ENCODE results near the gene CCNY. TPM values are rescaled to one million over a fixed set of nuclear protein-coding genes. Genes with fewer than 3 reads are reported as not detected.

The CCNY gene
- total RNA-seq, 2 donors from 2014 or later = 31.6 to 54.0 TPM

GRCh38 chr10:35579116-35579515 is 242.8 kb downstream of the CCNY start:
- H3K4me3 ChIP-seq = no peak overlapping the region
- H3K36me3 ChIP-seq = no peaks in the 10 kb centered on the region
- H3K9me3 ChIP-seq = no peaks in the 10 kb centered on the region
- TF ChIP-seq POLR2A (IDR thresholded peaks at IDR 0.05) (no peak), POLR2AphosphoS5 (IDR thresholded peaks at IDR 0.05) (no peak), CTCF (IDR thresholded peaks at IDR 0.05) (no peak)
- intact Hi-C loops (cut with DNase I) = no loop called here
- no peaks in the 10 kb centered on the region for H3K4me1 ChIP-seq (replicated peaks)
- H3K27ac ChIP-seq = no peak overlapping the region
- H3K27me3 ChIP-seq (replicated peaks; ENCODE audit: insufficient read depth) = no peaks in the 10 kb centered on the region
- 89% methylated on average over 3 of the region's 3 CpGs for WGBS
- no peak for DNase-seq (ENCODE audit: low spot score)

- H3K36me3 ChIP-seq = no peaks in the 10 kb centered on the region
- 71% methylated on average over 12 of the region's 12 CpGs for WGBS
- H3K27me3 ChIP-seq (replicated peaks; ENCODE audit: insufficient read depth) = no peaks in the 10 kb centered on the region
- no peak for DNase-seq (ENCODE audit: low spot score)
- no peaks in the 10 kb centered on the region for H3K9me3 ChIP-seq
- H3K27ac ChIP-seq = no peak overlapping the region
- no peak overlapping the region for H3K4me3 ChIP-seq
- no peaks in the 10 kb centered on the region for H3K4me1 ChIP-seq (replicated peaks)
- intact Hi-C loops (cut with DNase I) = no loop called here
- TF ChIP-seq POLR2A (IDR thresholded peaks at IDR 0.05) = no peak
- no peak for TF ChIP-seq POLR2AphosphoS5 (IDR thresholded peaks at IDR 0.05)
- TF ChIP-seq CTCF (IDR thresholded peaks at IDR 0.05) = no peak
These were observed 243.6 kb downstream of the CCNY start for GRCh38 chr10:35579726-35580422.

DNA sequence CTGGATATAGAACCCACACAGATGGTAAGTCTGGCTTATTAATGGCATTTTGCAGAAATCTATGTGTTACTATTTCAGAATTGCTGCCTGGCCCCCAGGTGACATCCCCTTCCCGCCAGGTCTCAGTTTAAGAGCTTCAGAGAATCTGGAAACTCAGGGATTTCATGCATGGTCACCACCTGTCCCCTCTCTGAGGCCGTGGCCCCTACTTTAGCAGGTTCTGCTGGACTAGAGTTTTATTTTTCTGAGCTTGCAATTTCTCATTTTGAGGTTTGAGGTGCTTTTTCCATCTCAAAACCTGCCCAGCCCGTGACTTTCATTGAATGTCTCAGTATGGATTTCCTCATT is 244.1 kb downstream of the CCNY start:
- Histone ChIP-seq H3K27ac (no peak overlapping the region), H3K9me3 (no peaks in the 10 kb centered on the region), H3K27me3 (replicated peaks; ENCODE audit: insufficient read depth) (no peaks in the 10 kb centered on the region), H3K4me3 (no peak overlapping the region), H3K36me3 (no peaks in the 10 kb centered on the region), H3K4me1 (replicated peaks) (no peaks in the 10 kb centered on the region)
- TF ChIP-seq POLR2AphosphoS5 (IDR thresholded peaks at IDR 0.05) = no peak
- intact Hi-C loops (cut with DNase I) = no loop called here
- DNase-seq (ENCODE audit: low spot score) = no peak
- 92% methylated on average over 3 of the region's 3 CpGs for WGBS

DNA sequence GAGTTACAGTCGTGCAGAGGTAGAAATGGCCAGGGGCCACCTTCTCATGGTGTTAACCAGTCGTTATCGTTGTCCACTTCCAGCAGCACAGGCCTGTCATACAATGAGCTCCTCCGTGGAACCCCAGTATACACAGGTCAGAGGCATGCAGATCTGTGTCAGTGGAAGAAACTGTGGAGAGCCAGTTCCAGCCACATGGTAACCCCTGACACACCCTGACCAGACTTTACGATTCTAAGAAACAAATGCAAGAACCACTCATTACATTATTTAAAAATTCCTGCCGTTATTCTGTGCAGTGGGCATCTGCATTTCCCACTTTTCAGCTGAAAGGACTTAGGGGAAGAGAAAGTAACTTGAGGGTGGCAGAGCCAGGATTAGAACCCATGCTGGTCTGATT is 245.3 kb downstream of the CCNY start:
- TF ChIP-seq POLR2AphosphoS5 (IDR thresholded peaks at IDR 0.05) = no peak
- TF ChIP-seq CTCF (IDR thresholded peaks at IDR 0.05) = no peak
- TF ChIP-seq POLR2A (IDR thresholded peaks at IDR 0.05) = no peak
- no peak for DNase-seq (ENCODE audit: low spot score)
- intact Hi-C loops (cut with DNase I) = no loop called here
- Histone ChIP-seq H3K4me1 (replicated peaks) (no peaks in the 10 kb centered on the region), H3K36me3 (no peaks in the 10 kb centered on the region), H3K27ac (no peak overlapping the region), H3K27me3 (replicated peaks; ENCODE audit: insufficient read depth) (no peaks in the 10 kb centered on the region), H3K4me3 (no peak overlapping the region), H3K9me3 (no peaks in the 10 kb centered on the region)
- WGBS = 89% methylated on average over 6 of the region's 6 CpGs

DNA sequence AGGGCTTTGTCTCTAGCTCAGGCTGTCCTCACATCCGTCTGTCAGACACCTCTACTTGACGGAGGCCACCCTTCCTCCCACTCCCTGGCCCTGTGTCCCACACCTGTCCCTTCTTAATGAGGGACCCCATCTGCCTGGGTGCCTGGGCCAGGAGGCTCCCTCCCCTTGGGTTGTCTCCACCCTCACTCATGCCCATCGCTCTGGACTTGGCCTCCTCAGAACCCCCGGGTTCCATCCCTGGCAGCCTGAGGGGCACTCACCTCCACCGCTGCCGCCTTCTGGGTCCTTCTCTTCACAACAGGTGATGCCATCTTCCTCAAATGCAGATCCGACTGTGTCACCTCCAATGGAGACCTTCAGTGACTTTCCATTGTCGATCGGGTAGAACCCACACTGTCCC is 248.6 kb downstream of the CCNY start:
- no peaks in the 10 kb centered on the region for H3K36me3 ChIP-seq
- H3K9me3 ChIP-seq = no peaks in the 10 kb centered on the region
- no peak overlapping the region for H3K27ac ChIP-seq
- no peak for TF ChIP-seq POLR2A (IDR thresholded peaks at IDR 0.05)
- TF ChIP-seq CTCF (IDR thresholded peaks at IDR 0.05) = no peak
- TF ChIP-seq POLR2AphosphoS5 (IDR thresholded peaks at IDR 0.05) = no peak
- intact Hi-C loops (cut with DNase I) = no loop called here
- no peaks in the 10 kb centered on the region for H3K27me3 ChIP-seq (replicated peaks; ENCODE audit: insufficient read depth)
- 96% methylated on average over 9 of the region's 9 CpGs for WGBS
- H3K4me3 ChIP-seq = no peak overlapping the region
- no peaks in the 10 kb centered on the region for H3K4me1 ChIP-seq (replicated peaks)
- no peak for DNase-seq (ENCODE audit: low spot score)

Data from prostate gland (tissue), 2 donors.